Keratinocyte (primary cell): Measurements from ENCODE around the gene SMG7.

Source experiments
- CTCF ChIP-seq, 3 experiments: IDR thresholded peaks in 1 of 3; conservative IDR thresholded peaks in 1 of 3; optimal IDR thresholded peaks in 1 of 3; 2 replicates in 2 of 3; 3 replicates in 1 of 3; pipeline versions ENCODE3 to v1.5.1; 2011; ENCODE audit warnings: low read length in 3 of 3, mild to moderate bottlenecking in 3 of 3, moderate library complexity in 2 of 3, control low read depth in 1 of 3, inconsistent platforms in 1 of 3; ENCODE audit not compliant: insufficient read depth in 2 of 3; ENCODE audit errors: extremely low read depth in 1 of 3
- EZH2 ChIP-seq: IDR thresholded peaks from one replicate; pipeline ENCODE4 v1.6.1; 2012; ENCODE audit warnings: inconsistent platforms, mild to moderate bottlenecking, low read length, moderate library complexity

GRCh38 chr1:183454377-183454776, 17.9 kb upstream of the SMG7 start:
- TF ChIP-seq CTCF (optimal IDR thresholded peaks at IDR 0.05 in 1 of 3, IDR thresholded peaks at IDR 0.05 in 1 of 3, conservative IDR thresholded peaks at IDR 0.05 in 1 of 3; ENCODE audit: extremely low read depth in 1 of 3, insufficient read depth in 2 of 3, low read length in 3 of 3) (no peak), EZH2 (no peak)
